ENCODE data around the gene HIVEP3. TPM values are rescaled to one million over a fixed set of nuclear protein-coding genes. Genes with fewer than 3 reads are reported as not detected.

Gene HIVEP3
- total RNA-seq, 1 donor from 2014 or later, result 8.9 TPM

DNA sequence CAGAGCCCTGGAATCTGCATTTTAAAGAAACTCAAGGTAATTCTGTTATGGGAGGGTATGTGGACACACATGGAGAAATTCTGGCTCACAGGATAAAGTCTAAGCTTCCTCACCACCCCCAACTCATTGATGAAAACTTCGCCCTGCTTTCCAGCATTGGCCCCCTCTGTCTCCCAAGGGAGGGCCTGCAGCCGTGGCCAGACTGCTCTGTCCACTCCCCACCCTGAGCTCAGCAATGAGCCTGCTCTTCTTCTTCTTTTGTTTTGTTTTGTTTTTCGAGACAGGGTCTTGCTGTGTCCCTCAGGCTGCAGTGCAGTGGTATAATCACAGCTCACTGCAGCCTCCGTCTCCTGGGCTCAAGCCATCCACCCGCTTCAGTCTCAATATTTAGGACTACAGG is 297.5 kb downstream of the HIVEP3 start:
- FAIRE-seq (no peak), DNase-seq (ENCODE audit: low read depth) (no peak)
- H3K27ac ChIP-seq (ENCODE audit: low read depth, low read length), result no peak overlapping the region
- H3K4me3 ChIP-seq (ENCODE audit: insufficient read depth, low read depth, low read length), result no peak overlapping the region
- Mint-ChIP-seq H3K36me3 (ENCODE audit: low read depth, unreplicated experiment) (peaks cover 2% of the 10 kb centered on the region), H3K27ac (ENCODE audit: unreplicated experiment) (no peak overlapping the region), H3K4me3 (ENCODE audit: unreplicated experiment) (no peak overlapping the region), H3K9me3 (ENCODE audit: unreplicated experiment) (no peaks in the 10 kb centered on the region), H3K4me1 (ENCODE audit: low read depth, unreplicated experiment) (peaks cover 40% of the 10 kb centered on the region), H3K27me3 (ENCODE audit: low read depth, unreplicated experiment) (no peaks in the 10 kb centered on the region)
- H3K79me2 ChIP-seq (ENCODE audit: insufficient read depth, low read length), result peaks cover 43% of the 10 kb centered on the region
- peaks cover 2% of the 10 kb centered on the region for H3K36me3 ChIP-seq (ENCODE audit: insufficient read depth, low read length)
- peaks cover 46% of the 10 kb centered on the region for H4K20me1 ChIP-seq (ENCODE audit: insufficient read depth, low read length)
- H3K4me2 ChIP-seq (ENCODE audit: low read length), result no peak overlapping the region
- peaks cover 37% of the 10 kb centered on the region for H3K4me1 ChIP-seq (ENCODE audit: insufficient read depth, low read length)
- H3K27me3 ChIP-seq (ENCODE audit: insufficient read depth, low read length), result no peaks in the 10 kb centered on the region
- H2AFZ ChIP-seq (ENCODE audit: low read depth, low read length), result no peak overlapping the region
- TF ChIP-seq, protein P1, sequence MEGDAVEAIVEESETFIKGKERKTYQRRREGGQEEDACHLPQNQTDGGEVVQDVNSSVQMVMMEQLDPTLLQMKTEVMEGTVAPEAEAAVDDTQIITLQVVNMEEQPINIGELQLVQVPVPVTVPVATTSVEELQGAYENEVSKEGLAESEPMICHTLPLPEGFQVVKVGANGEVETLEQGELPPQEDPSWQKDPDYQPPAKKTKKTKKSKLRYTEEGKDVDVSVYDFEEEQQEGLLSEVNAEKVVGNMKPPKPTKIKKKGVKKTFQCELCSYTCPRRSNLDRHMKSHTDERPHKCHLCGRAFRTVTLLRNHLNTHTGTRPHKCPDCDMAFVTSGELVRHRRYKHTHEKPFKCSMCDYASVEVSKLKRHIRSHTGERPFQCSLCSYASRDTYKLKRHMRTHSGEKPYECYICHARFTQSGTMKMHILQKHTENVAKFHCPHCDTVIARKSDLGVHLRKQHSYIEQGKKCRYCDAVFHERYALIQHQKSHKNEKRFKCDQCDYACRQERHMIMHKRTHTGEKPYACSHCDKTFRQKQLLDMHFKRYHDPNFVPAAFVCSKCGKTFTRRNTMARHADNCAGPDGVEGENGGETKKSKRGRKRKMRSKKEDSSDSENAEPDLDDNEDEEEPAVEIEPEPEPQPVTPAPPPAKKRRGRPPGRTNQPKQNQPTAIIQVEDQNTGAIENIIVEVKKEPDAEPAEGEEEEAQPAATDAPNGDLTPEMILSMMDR (IDR thresholded peaks at IDR 0.05; ENCODE audit: insufficient read depth, low read depth, low read length), result no peak
- TF ChIP-seq EZH2 (IDR thresholded peaks at IDR 0.05; ENCODE audit: insufficient read depth, low read length), result no peak
- H3K9me3 ChIP-seq (ENCODE audit: insufficient read depth, low read depth, low read length), result no peaks in the 10 kb centered on the region
- no peak overlapping the region for H3K9ac ChIP-seq (ENCODE audit: low read length)

DNA sequence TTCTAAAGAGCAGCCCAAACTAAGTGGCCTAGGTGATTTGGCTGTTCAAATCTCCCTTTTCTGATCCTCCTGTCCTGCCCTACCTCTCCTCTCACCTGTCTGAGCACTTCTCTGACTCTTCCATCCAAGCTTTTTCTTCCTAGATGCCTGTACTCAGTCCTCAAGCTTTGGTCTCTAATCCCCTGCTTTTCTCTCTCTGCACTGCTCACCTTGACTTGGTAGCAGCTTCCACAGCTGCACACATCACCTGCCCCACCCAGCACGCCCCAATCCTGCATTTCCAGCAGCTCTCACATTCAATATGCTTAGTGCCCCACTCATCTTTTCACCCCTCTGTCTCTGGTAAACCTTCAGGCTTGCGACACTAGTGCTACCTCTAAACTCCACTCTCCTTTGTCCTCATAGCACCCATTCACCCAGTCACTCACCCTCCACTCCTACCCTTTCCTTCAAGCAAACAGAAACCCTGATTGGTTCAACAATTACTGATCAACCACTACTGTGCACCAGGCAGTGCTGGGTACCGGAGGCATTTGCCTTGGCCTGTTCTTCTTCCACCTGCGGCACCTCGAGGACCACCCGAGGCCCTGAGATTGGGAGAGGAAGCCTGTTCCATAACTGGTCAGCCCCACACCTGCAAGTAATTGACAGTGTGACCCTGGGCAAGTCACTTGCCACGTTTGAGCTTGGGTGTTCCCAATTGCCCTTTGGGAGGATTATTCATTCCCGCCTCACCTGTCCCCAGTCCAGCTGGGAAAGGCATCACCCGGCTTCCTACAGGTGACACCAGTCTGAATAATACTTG is 298.2 kb downstream of the HIVEP3 start:
- TF ChIP-seq, protein P1 (IDR thresholded peaks at IDR 0.05; ENCODE audit: insufficient read depth, low read depth, low read length), result no peak
- no peak for TF ChIP-seq EZH2 (IDR thresholded peaks at IDR 0.05; ENCODE audit: insufficient read depth, low read length)
- Mint-ChIP-seq H3K27ac (ENCODE audit: unreplicated experiment) (no peak overlapping the region), H3K4me1 (ENCODE audit: low read depth, unreplicated experiment) (peaks cover 35% of the 10 kb centered on the region), H3K27me3 (ENCODE audit: low read depth, unreplicated experiment) (no peaks in the 10 kb centered on the region), H3K4me3 (ENCODE audit: unreplicated experiment) (no peak overlapping the region), H3K9me3 (ENCODE audit: unreplicated experiment) (no peaks in the 10 kb centered on the region), H3K36me3 (ENCODE audit: low read depth, unreplicated experiment) (peaks cover 2% of the 10 kb centered on the region)
- Histone ChIP-seq H2AFZ (ENCODE audit: low read depth, low read length) (no peak overlapping the region), H3K4me2 (ENCODE audit: low read length) (no peak overlapping the region), H3K9ac (ENCODE audit: low read length) (no peak overlapping the region), H3K4me1 (ENCODE audit: insufficient read depth, low read length) (peaks cover 31% of the 10 kb centered on the region), H3K9me3 (ENCODE audit: insufficient read depth, low read depth, low read length) (no peaks in the 10 kb centered on the region), H4K20me1 (ENCODE audit: insufficient read depth, low read length) (peaks cover 46% of the 10 kb centered on the region), H3K4me3 (ENCODE audit: insufficient read depth, low read depth, low read length) (no peak overlapping the region), H3K27me3 (ENCODE audit: insufficient read depth, low read length) (no peaks in the 10 kb centered on the region), H3K27ac (ENCODE audit: low read depth, low read length) (no peak overlapping the region), H3K36me3 (ENCODE audit: insufficient read depth, low read length) (peaks cover 2% of the 10 kb centered on the region), H3K79me2 (ENCODE audit: insufficient read depth, low read length) (peaks cover 48% of the 10 kb centered on the region)
- FAIRE-seq (no peak), DNase-seq (ENCODE audit: low read depth) (no peak)

All from astrocyte (in vitro differentiated cells and primary cell).